Suprapubic skin (tissue), 4 donors: ENCODE measurements around the gene RANBP6. TPM values are rescaled to one million over a fixed set of nuclear protein-coding genes. Genes with fewer than 3 reads are reported as not detected.

Experiments used
- DNase-seq, 2 donors: peaks; one replicate each; pipeline ENCODE4 v3.0.0-alpha.2; 2019; ENCODE audit warnings: low spot score in 2 of 2
- H3K27ac ChIP-seq: fragments of 200-600 bp; sonication (generic); one replicate; pipeline ENCODE4 v1.5.1; 2019
- H3K27me3 ChIP-seq: fragments of 200-600 bp; sonication (generic); one replicate; pipeline ENCODE4 v1.5.1; 2019
- H3K36me3 ChIP-seq: fragments of 200-600 bp; sonication (generic); one replicate; pipeline ENCODE4 v1.5.1; 2019
- H3K4me1 ChIP-seq: fragments of 200-600 bp; sonication (generic); one replicate; pipeline ENCODE4 v1.5.1; 2019
- H3K4me3 ChIP-seq: fragments of 200-600 bp; sonication (generic); one replicate; pipeline ENCODE4 v1.5.1; 2019; ENCODE audit warnings: mild to moderate bottlenecking
- H3K9me3 ChIP-seq: fragments of 200-600 bp; sonication (generic); one replicate; pipeline ENCODE4 v1.5.1; 2019
- EP300 ChIP-seq: sonication (generic); formaldehyde crosslinking; IDR thresholded peaks from one replicate; pipeline ENCODE4 v1.6.1; 2017; ENCODE audit warnings: antibody characterized with exemption
- POLR2A ChIP-seq, 2 donors: fragments of 450-650 bp; IDR thresholded peaks; one replicate each; pipeline ENCODE4 v1.6.1; 2017; ENCODE audit warnings: antibody characterized with exemption in 2 of 2, mild to moderate bottlenecking in 2 of 2, moderate library complexity in 2 of 2
- POLR2AphosphoS5 ChIP-seq, 3 donors: sonication (generic); formaldehyde crosslinking; IDR thresholded peaks; one replicate each; pipeline ENCODE4 v1.6.1; 2017; ENCODE audit warnings: antibody characterized with exemption in 3 of 3
- WGBS: methylation state at CpG from one replicate; pipeline ENCODE4 v1.1.5; 2018; 5-methylcytosine and 5-hydroxymethylcytosine counted together
- total RNA-seq, 4 donors: library from RNA; depleted of rRNA; stranded (reverse); fragments of >200 nt; gene quantifications; one replicate each; pipeline ENCODE4 v1.1.0, GENCODE V29; 2016
- TF ChIP-seq, protein P1 (sequence below), 2 donors: fragments of 200-600 bp in 1 of 2; fragments of 450-650 bp in 1 of 2; sonication (generic) in 1 of 2; IDR thresholded peaks; one replicate each; pipeline ENCODE4 v1.5.1; 2016 to 2019; ENCODE audit warnings: antibody characterized with exemption in 2 of 2, mild to moderate bottlenecking in 1 of 2, moderate library complexity in 1 of 2

RANBP6 gene
- total RNA-seq, 4 donors from 2014 or later: 11.7 to 33.9 (median 16.9) TPM

DNA sequence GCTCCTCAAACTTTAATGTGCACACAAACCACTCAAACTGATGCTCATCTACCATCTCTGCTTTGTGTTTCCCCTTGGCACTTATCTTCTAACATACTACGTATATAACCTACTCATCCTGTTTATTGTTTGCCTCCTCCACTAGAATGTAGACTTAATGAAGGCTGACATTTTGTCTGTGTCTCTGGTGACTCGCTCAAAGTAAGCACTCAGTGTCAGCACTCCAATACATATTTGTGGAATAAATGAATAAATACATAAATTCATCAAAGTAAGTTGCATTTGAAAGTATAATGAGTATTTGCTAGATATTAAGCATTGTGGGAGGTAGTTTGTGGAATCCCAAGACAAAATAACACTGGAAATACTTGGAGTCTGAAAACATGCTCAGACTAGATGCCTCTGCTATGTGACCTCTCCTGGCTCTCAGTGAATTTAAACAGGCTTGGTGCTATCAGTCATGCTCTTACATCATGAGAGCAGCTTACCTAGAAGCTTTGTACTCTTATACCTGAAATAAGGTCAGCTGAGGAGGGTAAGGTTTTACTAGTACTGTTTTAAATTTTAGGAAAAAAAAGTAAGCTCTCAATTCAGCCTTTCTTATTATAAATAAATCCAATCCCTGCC, 37.0 kb upstream of the RANBP6 start:
- peaks cover 9% of the 10 kb centered on the region for H3K27me3 ChIP-seq
- H3K36me3 ChIP-seq: no peaks in the 10 kb centered on the region
- no peak for TF ChIP-seq EP300
- DNase-seq: no peak
- H3K4me1 ChIP-seq: peaks cover 4% of the 10 kb centered on the region
- no peak overlapping the region for H3K4me3 ChIP-seq
- 59% methylated on average over 2 of the region's 2 CpGs for WGBS
- H3K27ac ChIP-seq: no peak overlapping the region
- H3K9me3 ChIP-seq: no peaks in the 10 kb centered on the region

DNA sequence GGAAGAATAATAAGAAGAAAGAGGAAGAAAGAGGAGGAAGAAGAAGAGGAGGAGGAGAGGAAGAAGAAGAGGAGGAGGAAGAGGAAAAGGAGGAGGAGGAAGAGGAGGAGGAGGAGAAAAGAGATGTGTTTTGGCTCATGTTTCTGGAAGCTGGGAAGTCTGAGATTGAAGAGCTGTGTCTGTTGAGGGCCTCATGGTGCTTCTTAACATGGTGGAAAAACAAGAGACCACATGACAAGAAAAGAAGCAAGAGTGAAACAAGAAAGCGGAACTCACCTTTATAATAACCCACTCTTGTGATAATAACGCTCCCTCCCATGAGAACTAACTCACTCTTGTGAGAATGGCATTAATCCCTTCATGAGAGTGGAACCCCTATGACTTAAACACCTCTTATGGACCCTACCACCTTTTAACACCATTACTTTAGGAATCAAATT, 36.1 kb upstream of the RANBP6 start:
- H3K27ac ChIP-seq: no peak overlapping the region
- H3K27me3 ChIP-seq: peaks cover 9% of the 10 kb centered on the region
- peaks cover 4% of the 10 kb centered on the region for H3K4me1 ChIP-seq
- no peak for DNase-seq
- no peak overlapping the region for H3K4me3 ChIP-seq
- no peaks in the 10 kb centered on the region for H3K36me3 ChIP-seq
- H3K9me3 ChIP-seq: no peaks in the 10 kb centered on the region
- 94% methylated on average over 2 of the region's 2 CpGs for WGBS
- no peak for TF ChIP-seq EP300
- no peak for TF ChIP-seq POLR2A (IDR thresholded peaks at IDR 0.05)
- no peak for TF ChIP-seq POLR2AphosphoS5 (IDR thresholded peaks at IDR 0.05)
- TF ChIP-seq, protein P1, sequence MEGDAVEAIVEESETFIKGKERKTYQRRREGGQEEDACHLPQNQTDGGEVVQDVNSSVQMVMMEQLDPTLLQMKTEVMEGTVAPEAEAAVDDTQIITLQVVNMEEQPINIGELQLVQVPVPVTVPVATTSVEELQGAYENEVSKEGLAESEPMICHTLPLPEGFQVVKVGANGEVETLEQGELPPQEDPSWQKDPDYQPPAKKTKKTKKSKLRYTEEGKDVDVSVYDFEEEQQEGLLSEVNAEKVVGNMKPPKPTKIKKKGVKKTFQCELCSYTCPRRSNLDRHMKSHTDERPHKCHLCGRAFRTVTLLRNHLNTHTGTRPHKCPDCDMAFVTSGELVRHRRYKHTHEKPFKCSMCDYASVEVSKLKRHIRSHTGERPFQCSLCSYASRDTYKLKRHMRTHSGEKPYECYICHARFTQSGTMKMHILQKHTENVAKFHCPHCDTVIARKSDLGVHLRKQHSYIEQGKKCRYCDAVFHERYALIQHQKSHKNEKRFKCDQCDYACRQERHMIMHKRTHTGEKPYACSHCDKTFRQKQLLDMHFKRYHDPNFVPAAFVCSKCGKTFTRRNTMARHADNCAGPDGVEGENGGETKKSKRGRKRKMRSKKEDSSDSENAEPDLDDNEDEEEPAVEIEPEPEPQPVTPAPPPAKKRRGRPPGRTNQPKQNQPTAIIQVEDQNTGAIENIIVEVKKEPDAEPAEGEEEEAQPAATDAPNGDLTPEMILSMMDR (IDR thresholded peaks at IDR 0.05): no peak

DNA sequence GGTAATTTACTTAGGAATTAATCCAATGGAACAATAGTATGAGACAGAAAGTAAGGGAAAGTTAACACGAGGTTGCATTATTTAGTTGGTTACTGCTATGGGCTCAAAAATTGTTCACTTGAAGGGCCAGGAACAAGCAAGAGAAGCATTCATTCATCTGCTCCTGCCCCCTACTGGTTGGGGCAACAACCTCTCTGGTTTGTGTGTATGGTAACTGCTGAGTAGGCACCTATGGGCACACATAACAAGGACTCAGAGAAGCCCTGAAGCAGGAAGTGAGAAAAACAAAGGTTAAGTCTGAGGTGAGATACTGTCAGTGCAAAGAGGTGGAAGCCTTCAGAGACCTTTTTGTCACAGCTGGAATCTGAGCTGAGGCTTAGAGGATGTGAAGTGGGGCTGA, 34.4 kb upstream of the RANBP6 start:
- Histone ChIP-seq H3K4me3 (no peak overlapping the region), H3K4me1 (no peaks in the 10 kb centered on the region), H3K27ac (no peak overlapping the region), H3K36me3 (no peaks in the 10 kb centered on the region), H3K9me3 (no peaks in the 10 kb centered on the region), H3K27me3 (peaks cover 17% of the 10 kb centered on the region)
- TF ChIP-seq POLR2AphosphoS5 (IDR thresholded peaks at IDR 0.05) (no peak), EP300 (no peak), POLR2A (IDR thresholded peaks at IDR 0.05) (no peak)
- TF ChIP-seq, protein P1 (IDR thresholded peaks at IDR 0.05): no peak
- DNase-seq: no peak
- 70% methylated on average over 1 of the region's 1 CpG for WGBS

DNA sequence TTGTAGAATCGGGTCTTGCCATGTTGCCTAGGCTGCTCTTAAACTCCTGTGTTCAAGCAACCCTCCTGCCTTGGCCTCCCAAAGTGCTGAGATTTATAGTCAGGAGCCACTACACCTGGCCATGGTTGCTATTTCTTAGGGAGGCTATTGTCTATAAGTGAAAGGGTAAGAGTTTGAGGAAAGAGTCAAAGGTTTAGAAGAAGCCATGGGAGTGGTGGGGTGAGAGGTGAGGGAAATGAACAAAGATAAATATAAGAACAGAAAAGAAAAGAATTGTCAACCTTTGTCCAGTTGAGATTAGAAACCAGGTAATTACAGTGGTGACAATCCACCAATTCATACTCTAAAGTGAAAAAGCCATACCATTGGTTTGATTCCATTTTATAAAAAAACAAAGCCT, 32.6 kb upstream of the RANBP6 start:
- Histone ChIP-seq H3K4me3 (no peak overlapping the region), H3K36me3 (no peaks in the 10 kb centered on the region), H3K9me3 (no peaks in the 10 kb centered on the region), H3K27me3 (peaks cover 17% of the 10 kb centered on the region), H3K27ac (no peak overlapping the region), H3K4me1 (no peaks in the 10 kb centered on the region)
- TF ChIP-seq EP300 (no peak), POLR2AphosphoS5 (IDR thresholded peaks at IDR 0.05) (no peak), POLR2A (IDR thresholded peaks at IDR 0.05) (no peak)
- TF ChIP-seq, protein P1 (IDR thresholded peaks at IDR 0.05): no peak
- DNase-seq: no peak
- 81% methylated on average over 1 of the region's 1 CpG for WGBS

DNA sequence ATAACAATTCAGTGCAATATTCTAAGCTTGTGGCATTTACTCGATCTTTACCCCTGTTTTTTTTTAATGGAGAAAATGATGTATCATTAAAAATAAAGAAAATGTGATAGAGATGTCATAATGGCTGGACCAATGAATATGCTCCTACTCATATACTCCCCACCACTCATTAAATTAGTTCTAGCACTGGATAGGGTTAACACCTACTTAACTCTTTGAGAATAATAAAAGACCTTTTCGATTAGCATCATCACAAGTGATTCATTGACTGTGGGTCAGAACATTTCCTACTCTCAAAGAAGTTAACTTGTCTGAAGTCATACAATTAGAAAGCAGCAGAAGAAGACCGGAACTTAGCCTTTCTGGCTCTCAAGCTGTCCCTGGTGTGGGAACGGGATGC, 31.6 kb upstream of the RANBP6 start:
- no peak for DNase-seq
- no peaks in the 10 kb centered on the region for H3K4me1 ChIP-seq
- WGBS: 88% methylated on average over 4 of the region's 4 CpGs
- H3K4me3 ChIP-seq: no peak overlapping the region
- H3K27ac ChIP-seq: no peak overlapping the region
- TF ChIP-seq EP300: no peak
- TF ChIP-seq POLR2AphosphoS5 (IDR thresholded peaks at IDR 0.05): no peak
- TF ChIP-seq POLR2A (IDR thresholded peaks at IDR 0.05): no peak
- TF ChIP-seq, protein P1 (IDR thresholded peaks at IDR 0.05): no peak
- no peaks in the 10 kb centered on the region for H3K9me3 ChIP-seq
- H3K36me3 ChIP-seq: no peaks in the 10 kb centered on the region
- H3K27me3 ChIP-seq: peaks cover 17% of the 10 kb centered on the region

DNA sequence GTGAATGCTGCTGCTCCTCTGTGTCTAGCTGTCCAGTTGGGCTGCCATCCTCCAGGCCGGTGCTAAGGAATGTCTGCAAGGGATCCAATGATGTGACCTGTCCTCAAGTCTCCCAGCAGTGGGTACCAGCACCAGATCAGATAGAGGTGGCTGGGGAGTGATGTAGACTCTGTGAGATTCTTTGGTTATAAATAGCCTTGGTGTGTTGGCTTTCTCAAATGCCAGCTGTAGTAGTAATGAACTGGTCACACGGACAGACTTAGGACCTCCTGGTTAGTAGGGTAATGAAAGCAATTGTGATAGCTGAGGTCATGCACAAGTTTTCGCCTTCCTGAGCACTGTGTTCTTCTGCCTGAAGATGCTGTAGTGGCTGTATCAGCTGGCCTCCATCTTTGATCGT, 29.9 kb upstream of the RANBP6 start:
- H3K27ac ChIP-seq: no peak overlapping the region
- no peaks in the 10 kb centered on the region for H3K4me1 ChIP-seq
- H3K4me3 ChIP-seq: no peak overlapping the region
- TF ChIP-seq POLR2A (IDR thresholded peaks at IDR 0.05) (no peak), POLR2AphosphoS5 (IDR thresholded peaks at IDR 0.05) (no peak), EP300 (no peak)
- TF ChIP-seq, protein P1 (IDR thresholded peaks at IDR 0.05): no peak
- 90% methylated on average over 3 of the region's 4 CpGs for WGBS
- H3K36me3 ChIP-seq: no peaks in the 10 kb centered on the region
- no peaks in the 10 kb centered on the region for H3K9me3 ChIP-seq
- DNase-seq: no peak
- H3K27me3 ChIP-seq: peaks cover 17% of the 10 kb centered on the region
